Activated CD4-positive, alpha-beta T cell treated with anti-CD3 and anti-CD28 coated beads, Interleukin-2, amount 10 ng/mL, durations not matched to agents 24 days and 14 days (primary cell): Measurements from ENCODE around the gene ZNF865. TPM values are rescaled to one million over a fixed set of nuclear protein-coding genes. Genes with fewer than 3 reads are reported as not detected.

Experiments used
- DNase-seq: peaks from one replicate; pipeline ENCODE4 v3.0.0; 2022
- H3K27ac Mint-ChIP-seq: one replicate; pipeline ENCODE4 v1.8.0; 2022; ENCODE audit warnings: mild to moderate bottlenecking, mixed read lengths
- H3K27me3 Mint-ChIP-seq: one replicate; pipeline ENCODE4 v1.8.0; 2022; ENCODE audit warnings: mixed read lengths
- H3K36me3 Mint-ChIP-seq: one replicate; pipeline ENCODE4 v1.8.0; 2022; ENCODE audit warnings: low read depth, mild to moderate bottlenecking, mixed read lengths
- H3K4me1 Mint-ChIP-seq: one replicate; pipeline ENCODE4 v1.8.0; 2021; ENCODE audit warnings: mixed read lengths
- H3K4me3 Mint-ChIP-seq: one replicate; pipeline ENCODE4 v1.8.0; 2022; ENCODE audit warnings: mild to moderate bottlenecking, moderate library complexity, mixed read lengths
- H3K9me3 Mint-ChIP-seq: one replicate; pipeline ENCODE4 v1.8.0; 2021; ENCODE audit warnings: mixed read lengths
- intact Hi-C: fragments of 100-400 bp; cut with micrococcal nuclease; formaldehyde crosslinking; loops from one replicate; pipeline ENCODE4 v1.15.1; 2023
- total RNA-seq: library from RNA; stranded (reverse); gene quantifications from 2 replicates; pipeline ENCODE4 v1.2.3, GENCODE V29; 2022

ZNF865 gene
- total RNA-seq, 1 donor from 2014 or later: 12.2 TPM

DNA sequence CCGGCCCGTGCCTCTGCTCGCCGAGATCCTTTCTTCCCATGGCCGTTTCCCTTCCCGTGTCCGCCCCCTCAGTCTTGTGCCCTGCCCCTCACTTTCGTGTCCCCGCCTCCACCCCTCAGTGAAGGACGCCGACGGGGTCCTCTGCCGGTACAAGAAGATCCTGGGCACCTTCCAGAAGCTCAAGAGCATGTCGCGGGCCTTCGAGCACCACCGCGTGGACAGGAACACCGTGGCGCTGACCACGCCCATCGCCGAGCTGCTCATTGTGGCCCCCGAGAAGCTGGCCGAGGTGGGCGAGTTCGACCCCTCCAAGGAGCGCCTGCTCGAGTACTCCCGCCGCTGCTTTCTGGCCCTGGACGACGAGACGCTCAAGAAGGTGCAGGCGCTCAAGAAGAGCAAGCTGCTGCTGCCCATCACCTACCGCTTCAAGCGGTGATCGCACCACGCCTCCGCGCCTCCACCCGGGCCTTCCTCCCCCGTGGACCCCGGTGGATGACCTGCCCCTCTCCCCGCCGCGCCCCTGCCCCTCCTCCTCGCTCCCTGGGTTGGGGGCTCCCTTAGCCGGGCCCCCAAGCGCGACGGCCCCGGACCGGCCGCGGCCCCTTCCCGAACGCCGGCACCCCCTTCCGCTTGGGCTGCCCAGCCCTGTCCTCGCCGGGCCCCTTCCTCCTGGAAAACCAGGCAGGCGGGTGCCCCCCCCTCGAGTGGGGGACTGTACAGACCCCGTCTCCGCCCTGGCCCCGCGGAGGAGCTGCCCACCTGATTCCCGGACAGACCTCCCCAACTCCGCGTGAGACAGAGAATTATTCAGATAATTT, 47.1 kb downstream of the ZNF865 start:
- DNase-seq: peak; percentile 62
- H3K36me3 Mint-ChIP-seq: peaks cover 33% of the 10 kb centered on the region
- no peak overlapping the region for H3K27ac Mint-ChIP-seq
- intact Hi-C loops: loop anchor here (1.0 to 10.0 kb wide), 4 partner anchors 20 to 662 kb away; partner anchors contain the start of genes PPP6R1, ZNF444 and ZSCAN5A
- H3K9me3 Mint-ChIP-seq: no peaks in the 10 kb centered on the region
- H3K4me3 Mint-ChIP-seq: peak overlapping the region; percentile 88
- H3K4me1 Mint-ChIP-seq: peaks cover 43% of the 10 kb centered on the region
- peaks cover 1% of the 10 kb centered on the region for H3K27me3 Mint-ChIP-seq

DNA sequence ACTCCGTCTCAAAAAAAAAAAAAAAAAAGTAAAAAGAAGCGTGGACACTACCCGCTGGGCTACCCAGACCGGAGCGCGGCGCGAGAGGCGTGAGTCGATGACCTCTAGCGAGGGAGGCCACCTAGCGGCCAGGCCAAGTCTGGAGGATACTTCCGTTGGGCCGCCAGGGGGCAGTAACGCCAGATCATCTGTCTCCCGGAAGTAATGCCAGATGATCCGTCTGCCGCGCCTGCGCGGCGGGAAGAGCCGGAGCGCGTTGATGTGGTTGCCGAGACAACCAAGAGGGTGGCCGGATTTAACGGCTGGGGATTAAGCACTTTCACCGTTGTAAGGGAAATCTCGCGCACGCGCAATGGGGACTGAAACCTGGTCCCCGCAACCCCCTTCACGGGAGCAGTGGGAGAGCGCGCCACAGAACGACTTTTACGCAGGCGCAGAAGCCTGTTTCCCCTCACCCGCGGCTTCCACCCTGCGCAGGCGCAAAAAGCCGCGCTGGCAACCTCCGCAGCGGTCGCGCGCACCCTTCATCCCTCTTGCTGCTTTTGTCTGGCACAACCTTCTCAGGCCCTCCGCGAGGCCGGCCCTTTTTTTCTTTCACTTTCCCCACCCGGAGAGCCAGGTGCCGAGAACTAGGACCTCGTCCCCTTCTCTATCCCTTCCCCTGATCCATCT, 48.3 kb downstream of the ZNF865 start:
- H3K9me3 Mint-ChIP-seq: no peaks in the 10 kb centered on the region
- peak; percentile 99 for DNase-seq
- H3K36me3 Mint-ChIP-seq: peaks cover 37% of the 10 kb centered on the region
- intact Hi-C loops: loop anchor here (1.0 to 10.0 kb wide), 10 partner anchors 10 to 661 kb away; partner anchors contain the start of genes EPN1, FIZ1, PPP6R1 and RPL28
- H3K4me1 Mint-ChIP-seq: peaks cover 43% of the 10 kb centered on the region
- H3K4me3 Mint-ChIP-seq: peak overlapping the region; percentile 88
- H3K27me3 Mint-ChIP-seq: peaks cover 1% of the 10 kb centered on the region
- peak overlapping the region; percentile 99 for H3K27ac Mint-ChIP-seq

DNA sequence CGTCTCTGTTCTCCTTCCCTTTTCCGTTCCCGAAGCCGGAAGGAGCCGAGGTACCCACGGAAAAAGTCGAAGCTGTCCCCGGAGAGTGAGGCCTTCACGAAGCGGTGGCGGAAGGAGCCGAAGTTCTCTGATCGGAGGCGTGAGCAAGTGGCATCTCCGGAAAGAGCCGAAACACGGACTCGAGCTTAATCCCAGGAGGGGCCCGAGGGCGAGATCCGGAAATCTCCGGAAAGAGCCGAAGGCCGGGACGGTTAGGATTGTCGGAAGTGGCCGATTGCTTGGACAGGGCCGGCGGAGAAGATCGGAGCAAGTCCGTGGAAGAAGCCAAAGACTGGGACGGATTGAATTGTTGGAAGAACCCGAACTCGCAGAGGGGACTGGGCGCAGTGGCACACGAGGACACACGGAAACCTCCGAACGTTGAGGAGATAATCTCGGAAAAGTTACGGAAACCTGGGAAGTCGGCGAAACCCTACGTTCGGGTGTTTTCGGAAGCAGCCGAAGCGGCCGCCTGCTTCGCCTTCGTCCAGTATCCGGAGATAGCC, 48.9 kb downstream of the ZNF865 start:
- peaks cover 38% of the 10 kb centered on the region for H3K36me3 Mint-ChIP-seq
- intact Hi-C loops: loop anchor here (1.0 to 10.0 kb wide), 9 partner anchors 11 to 660 kb away; partner anchors contain the start of genes EPN1, FIZ1, PPP6R1 and RPL28
- peak overlapping the region; percentile 99 for H3K27ac Mint-ChIP-seq
- H3K4me3 Mint-ChIP-seq: peak overlapping the region; percentile 88
- DNase-seq: peak; percentile 100
- no peaks in the 10 kb centered on the region for H3K9me3 Mint-ChIP-seq
- H3K4me1 Mint-ChIP-seq: peaks cover 42% of the 10 kb centered on the region
- peaks cover 1% of the 10 kb centered on the region for H3K27me3 Mint-ChIP-seq

DNA sequence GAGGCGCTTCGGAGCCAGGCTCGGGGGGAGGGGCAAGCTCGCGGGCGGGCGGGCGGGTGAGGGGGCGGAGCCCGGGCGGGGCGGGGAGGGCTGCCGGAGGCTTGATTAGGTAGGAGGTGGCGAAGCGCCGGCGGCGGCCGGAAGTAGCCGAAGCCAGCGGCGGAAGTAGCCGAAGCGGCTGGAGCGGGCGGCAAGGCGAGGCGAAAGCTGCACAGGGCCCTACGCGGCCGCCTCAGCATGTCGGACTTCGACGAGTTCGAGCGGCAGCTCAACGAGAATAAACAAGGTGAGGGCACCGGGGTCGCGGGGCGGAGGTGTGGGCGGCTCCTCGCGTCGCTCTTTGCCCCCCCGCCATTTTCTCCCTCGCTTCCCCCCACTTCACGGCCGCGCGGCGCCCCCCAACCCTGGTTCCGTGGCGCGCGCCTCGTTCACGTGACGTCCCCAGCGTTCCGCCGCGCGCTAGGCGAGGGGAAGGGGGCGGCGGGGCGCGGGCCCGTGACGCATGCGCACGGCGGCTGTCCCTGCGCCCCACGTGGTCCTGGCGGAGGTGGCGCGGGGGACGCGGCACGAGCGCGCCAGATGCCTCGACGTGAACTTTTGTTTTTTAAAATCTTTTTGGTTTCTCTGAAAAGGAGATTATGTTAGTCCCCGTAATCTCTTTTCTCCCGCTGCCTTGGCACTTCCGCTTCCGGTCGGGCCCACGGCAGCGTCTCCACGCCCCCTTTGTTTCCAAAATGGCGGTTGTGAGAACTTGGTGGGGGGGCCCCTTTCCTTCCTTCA, 49.6 kb downstream of the ZNF865 start, which contains the start of gene U2AF2:
TSS of gene U2AF2 (plus strand) at position 168 of the 780 bp plus-strand sequence. CDS start at position 238, 70 bp downstream.
- H3K4me3 Mint-ChIP-seq: peak within 1 kb of the TSS; percentile 88
- H3K27ac Mint-ChIP-seq: peak within 1 kb of the TSS; percentile 99
- peaks cover 37% of the 10 kb centered on the region for H3K4me1 Mint-ChIP-seq
- H3K36me3 Mint-ChIP-seq: peaks cover 39% of the 10 kb centered on the region
- intact Hi-C loops: loop anchor here (1.0 to 10.0 kb wide), 9 partner anchors 12 to 660 kb away; partner anchors contain the start of genes EPN1, FIZ1, PPP6R1 and RPL28
- peak; percentile 98 for DNase-seq
- H3K27me3 Mint-ChIP-seq: peaks cover 1% of the 10 kb centered on the region
- no peaks in the 10 kb centered on the region for H3K9me3 Mint-ChIP-seq

DNA sequence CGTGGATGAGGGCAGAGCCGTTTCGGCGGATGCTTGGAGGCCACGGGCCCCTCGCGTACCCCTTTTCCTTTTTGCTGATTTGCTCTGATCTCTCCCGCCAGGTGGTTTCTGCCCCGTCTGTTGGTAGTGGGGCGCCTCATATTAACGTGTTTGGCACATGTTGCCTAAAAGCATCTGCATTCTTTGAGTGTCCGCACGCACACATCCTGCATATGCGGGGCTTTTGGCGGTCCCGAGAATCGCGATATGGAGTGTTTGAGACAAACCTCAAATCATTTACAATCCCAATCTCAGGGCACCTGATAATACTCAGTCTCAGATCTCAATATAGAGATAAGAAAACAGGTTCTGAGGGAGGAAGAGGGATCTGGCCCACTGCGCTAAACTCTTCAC, 50.2 kb downstream of the ZNF865 start:
- H3K4me1 Mint-ChIP-seq: peaks cover 33% of the 10 kb centered on the region
- peak overlapping the region; percentile 88 for H3K4me3 Mint-ChIP-seq
- peaks cover 43% of the 10 kb centered on the region for H3K36me3 Mint-ChIP-seq
- DNase-seq: no peak
- H3K9me3 Mint-ChIP-seq: no peaks in the 10 kb centered on the region
- H3K27ac Mint-ChIP-seq: peak overlapping the region; percentile 99
- intact Hi-C loops: loop anchor here (10.0 kb wide), 2 partner anchors 401 to 659 kb away; partner anchors contain the start of genes PPP6R1 and ZSCAN5A
- peaks cover 1% of the 10 kb centered on the region for H3K27me3 Mint-ChIP-seq

DNA sequence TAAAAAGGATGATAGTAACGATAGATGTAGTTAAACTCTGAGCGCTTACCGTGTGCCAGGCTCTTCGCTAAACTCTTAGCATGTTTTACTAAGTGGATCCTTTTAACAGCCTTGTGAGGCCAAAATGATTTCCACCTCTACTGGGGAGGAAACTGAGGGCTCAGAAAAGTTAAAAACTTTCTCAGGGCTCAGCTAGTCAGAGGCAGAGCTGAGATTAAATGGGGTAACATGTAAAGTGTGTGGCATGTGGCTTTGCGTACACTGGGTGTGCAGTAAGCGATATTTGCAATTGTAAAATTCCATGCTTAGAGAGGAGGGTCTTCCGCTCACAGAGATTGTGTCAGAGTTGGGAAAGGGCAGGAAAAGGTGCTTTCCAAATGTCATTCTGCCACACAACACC, 51.1 kb downstream of the ZNF865 start:
- Mint-ChIP-seq H3K36me3 (peaks cover 50% of the 10 kb centered on the region), H3K4me3 (peak overlapping the region; percentile 88), H3K4me1 (peaks cover 30% of the 10 kb centered on the region), H3K9me3 (no peaks in the 10 kb centered on the region), H3K27me3 (peaks cover 1% of the 10 kb centered on the region), H3K27ac (peak overlapping the region; percentile 99)
- no peak for DNase-seq
- intact Hi-C loops: loop anchor here (10.0 kb wide), 2 partner anchors 402 to 658 kb away; partner anchors contain the start of genes PPP6R1 and ZSCAN5A

DNA sequence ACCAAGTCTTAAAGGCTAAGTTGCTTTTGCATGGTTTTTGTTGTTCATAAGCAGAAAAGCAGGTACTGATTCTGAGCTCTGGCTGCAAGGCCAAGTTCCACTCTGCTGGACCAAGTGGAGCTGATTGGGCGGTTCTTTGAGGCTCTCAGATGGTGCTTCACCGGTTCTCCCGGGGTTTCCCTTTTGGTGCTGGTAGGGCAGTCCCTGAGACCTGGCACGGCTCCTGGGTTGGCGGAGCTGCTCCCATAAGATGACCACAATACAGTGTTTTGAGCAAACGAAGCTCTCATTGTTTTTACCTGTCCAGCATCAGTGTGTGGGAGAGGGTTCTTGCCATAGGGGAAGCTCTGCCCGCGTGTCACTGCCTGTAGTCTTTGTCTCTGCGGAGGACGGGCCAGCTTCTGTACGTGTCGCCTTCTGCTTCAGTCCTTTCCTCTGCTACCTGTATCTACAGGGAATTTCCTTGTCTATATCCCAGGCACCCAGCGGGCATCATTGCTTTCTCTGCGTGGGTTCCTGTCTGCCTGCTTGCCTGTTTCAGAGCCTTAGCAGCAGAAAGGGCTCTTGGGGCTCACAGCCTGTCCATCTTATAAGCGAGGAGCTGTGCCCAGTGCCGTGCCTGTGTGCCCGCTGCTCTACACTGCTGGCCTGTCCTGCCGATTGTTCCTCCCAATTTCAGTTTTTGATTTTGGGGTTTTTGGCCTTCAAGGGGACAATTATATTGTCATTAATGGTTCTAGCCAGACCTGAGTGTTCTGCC, 51.7 kb downstream of the ZNF865 start:
- Mint-ChIP-seq H3K27me3 (peaks cover 1% of the 10 kb centered on the region), H3K9me3 (no peaks in the 10 kb centered on the region), H3K27ac (peak overlapping the region; percentile 47), H3K4me1 (peaks cover 33% of the 10 kb centered on the region), H3K4me3 (peak overlapping the region; percentile 88), H3K36me3 (peaks cover 54% of the 10 kb centered on the region)
- no peak for DNase-seq
- intact Hi-C loops: loop anchor here (10.0 kb wide), 2 partner anchors 402 to 658 kb away; partner anchors contain the start of genes PPP6R1 and ZSCAN5A

DNA sequence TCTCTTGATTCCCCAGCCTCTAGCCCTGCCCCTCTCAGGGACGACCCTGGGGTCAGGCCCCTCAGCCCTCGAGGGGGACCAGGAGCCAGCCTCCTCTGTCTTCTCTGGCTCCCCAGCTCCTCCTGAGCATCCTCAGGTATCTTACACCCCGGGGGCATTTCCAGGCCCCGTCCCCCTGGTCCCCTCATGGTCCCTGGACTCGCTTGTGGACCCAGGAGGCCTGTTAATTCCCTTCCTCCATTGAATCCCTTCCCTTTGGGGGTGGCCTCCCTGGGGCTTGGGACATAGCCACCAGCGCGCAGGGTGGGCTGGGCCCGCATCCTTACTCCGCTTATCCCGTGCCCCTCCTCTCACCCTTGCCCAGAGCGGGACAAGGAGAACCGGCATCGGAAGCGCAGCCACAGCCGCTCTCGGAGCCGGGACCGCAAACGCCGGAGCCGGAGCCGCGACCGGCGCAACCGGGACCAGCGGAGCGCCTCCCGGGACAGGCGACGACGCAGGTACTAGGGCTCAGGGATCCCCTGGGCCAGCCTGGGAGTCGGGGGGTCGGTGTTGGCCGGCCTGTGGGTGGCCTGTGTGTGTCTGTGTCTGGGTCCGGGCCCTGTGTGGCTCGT, 53.5 kb downstream of the ZNF865 start:
- Mint-ChIP-seq H3K36me3 (peaks cover 68% of the 10 kb centered on the region), H3K9me3 (no peaks in the 10 kb centered on the region), H3K27ac (no peak overlapping the region), H3K27me3 (no peaks in the 10 kb centered on the region), H3K4me1 (peaks cover 31% of the 10 kb centered on the region), H3K4me3 (no peak overlapping the region)
- DNase-seq: no peak
- intact Hi-C loops: loop anchor here (10.0 kb wide), 2 partner anchors 404 to 656 kb away; partner anchors contain the start of genes PPP6R1 and ZSCAN5A

DNA sequence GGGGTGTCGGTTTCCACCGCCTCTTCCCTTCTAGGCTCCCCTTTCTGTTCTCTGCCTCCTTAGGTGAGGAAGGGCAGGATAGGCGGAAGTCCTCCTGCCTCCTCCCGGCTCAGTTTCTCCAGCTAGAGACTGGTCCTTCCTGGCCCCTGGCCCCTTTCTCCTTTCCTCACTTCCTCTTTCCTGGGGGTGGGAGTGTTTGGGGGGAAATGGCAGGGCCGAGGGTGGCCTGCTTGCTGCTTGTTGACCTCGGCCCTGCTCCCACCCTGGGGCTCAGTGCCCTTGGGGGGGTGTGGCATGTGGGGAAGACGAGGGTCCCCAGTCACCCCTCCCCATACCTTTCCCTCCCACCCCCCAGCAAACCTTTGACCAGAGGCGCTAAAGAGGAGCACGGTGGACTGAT, 54.4 kb downstream of the ZNF865 start:
- Mint-ChIP-seq H3K27me3 (no peaks in the 10 kb centered on the region), H3K4me3 (peak overlapping the region; percentile 43), H3K9me3 (no peaks in the 10 kb centered on the region), H3K36me3 (peaks cover 76% of the 10 kb centered on the region), H3K4me1 (peaks cover 28% of the 10 kb centered on the region), H3K27ac (no peak overlapping the region)
- intact Hi-C loops: loop anchor here (10.0 kb wide), 2 partner anchors 405 to 655 kb away; partner anchors contain the start of genes PPP6R1 and ZSCAN5A
- no peak for DNase-seq

DNA sequence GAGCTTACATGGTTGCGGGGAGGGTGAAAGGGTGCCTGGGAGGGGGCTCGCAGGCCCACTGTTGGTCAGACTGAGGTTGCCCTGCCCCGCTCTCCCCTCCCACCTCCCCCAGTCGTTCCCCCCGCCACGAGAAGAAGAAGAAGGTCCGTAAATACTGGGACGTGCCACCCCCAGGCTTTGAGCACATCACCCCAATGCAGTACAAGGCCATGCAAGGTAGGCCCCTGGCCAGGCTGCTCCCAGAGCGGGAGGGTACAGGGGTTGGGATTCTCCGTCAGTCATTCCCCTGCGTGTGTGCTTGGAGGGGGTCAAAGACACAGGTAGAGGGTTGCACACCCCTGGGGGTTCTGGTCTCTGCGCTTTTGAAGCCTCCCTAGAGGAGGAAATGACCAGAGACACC, 55.0 kb downstream of the ZNF865 start:
- H3K27ac Mint-ChIP-seq: no peak overlapping the region
- H3K4me3 Mint-ChIP-seq: no peak overlapping the region
- H3K9me3 Mint-ChIP-seq: no peaks in the 10 kb centered on the region
- intact Hi-C loops: no loop called here
- H3K4me1 Mint-ChIP-seq: peaks cover 28% of the 10 kb centered on the region
- peaks cover 77% of the 10 kb centered on the region for H3K36me3 Mint-ChIP-seq
- no peaks in the 10 kb centered on the region for H3K27me3 Mint-ChIP-seq
- DNase-seq: no peak

DNA sequence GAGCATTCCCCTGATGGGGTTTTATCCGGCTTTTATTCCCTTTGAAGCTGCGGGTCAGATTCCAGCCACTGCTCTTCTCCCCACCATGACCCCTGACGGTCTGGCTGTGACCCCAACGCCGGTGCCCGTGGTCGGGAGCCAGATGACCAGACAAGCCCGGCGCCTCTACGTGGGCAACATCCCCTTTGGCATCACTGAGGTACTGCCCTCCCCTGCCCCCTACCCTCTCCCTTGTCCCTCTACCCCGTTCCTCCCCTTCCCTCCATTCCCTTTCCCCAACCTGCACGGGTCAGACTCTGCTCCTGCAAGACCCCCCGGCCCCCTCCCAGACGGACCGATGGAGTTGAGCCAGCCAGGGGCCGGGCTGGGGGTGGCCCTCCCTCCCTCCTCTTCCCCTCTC, 55.5 kb downstream of the ZNF865 start:
- Mint-ChIP-seq H3K36me3 (peaks cover 74% of the 10 kb centered on the region), H3K27ac (no peak overlapping the region), H3K4me3 (no peak overlapping the region), H3K4me1 (peaks cover 26% of the 10 kb centered on the region), H3K27me3 (no peaks in the 10 kb centered on the region), H3K9me3 (no peaks in the 10 kb centered on the region)
- no peak for DNase-seq
- intact Hi-C loops: no loop called here

DNA sequence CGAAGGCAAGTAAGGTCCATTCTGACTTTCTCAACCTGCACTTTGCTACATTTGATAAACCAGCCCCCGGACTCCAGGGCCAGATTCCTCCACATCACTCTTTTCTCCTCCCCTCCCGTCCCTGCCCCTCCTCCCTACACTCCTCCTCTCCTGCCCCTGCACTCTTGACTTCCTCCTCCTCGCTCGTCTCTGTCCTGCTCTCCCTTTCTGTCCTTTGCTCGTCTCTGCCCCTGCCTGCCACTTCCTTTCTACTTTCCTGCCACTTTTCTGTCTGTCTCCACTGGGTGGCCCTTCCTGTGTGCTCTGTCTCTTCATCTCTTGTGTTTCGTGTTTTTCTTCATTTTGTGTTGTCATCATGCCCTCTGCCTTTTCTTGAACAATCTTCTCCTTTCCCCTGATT, 56.4 kb downstream of the ZNF865 start:
- H3K36me3 Mint-ChIP-seq: peaks cover 72% of the 10 kb centered on the region
- H3K27ac Mint-ChIP-seq: no peak overlapping the region
- H3K4me3 Mint-ChIP-seq: no peak overlapping the region
- H3K9me3 Mint-ChIP-seq: no peaks in the 10 kb centered on the region
- peaks cover 20% of the 10 kb centered on the region for H3K4me1 Mint-ChIP-seq
- H3K27me3 Mint-ChIP-seq: no peaks in the 10 kb centered on the region
- intact Hi-C loops: no loop called here
- DNase-seq: no peak
